Measurements from ENCODE around the gene GNGT1.

GNGT1 gene

DNA sequence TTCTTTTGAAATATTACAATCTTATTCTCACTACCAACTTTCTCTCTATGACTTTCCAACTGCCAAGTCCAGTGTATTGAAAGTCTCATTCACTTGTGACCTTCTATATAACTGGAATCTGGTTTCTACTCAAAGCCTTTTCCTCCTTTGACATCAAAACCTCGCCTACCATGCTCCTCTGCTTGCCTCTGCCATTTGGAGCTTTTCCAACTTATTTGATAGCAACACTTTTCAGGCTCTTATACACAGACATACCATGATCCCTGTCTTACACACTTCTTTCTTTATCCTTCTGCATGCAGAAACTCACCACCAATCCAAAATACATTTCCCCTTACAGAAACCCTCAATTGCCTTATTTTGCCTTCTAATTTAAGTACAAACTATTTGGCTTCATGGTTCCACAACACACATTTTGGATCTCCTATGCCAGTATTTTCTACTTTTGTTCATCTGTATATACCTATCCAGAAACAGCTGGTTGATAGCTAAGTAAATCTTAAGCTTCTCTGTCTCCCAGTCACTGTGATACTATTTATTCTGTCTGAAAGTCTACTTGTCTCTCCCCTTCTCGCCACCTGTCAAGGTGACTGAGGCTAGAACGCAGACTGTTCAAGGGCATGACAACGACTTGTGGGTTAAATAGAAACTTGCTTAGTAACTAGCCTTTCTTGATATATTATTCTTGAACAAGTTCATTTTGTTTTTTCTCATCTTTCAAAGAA lies 37.6 kb downstream of the GNGT1 start:
- no peak for DNase-seq (ENCODE audit: low read depth)

DNA sequence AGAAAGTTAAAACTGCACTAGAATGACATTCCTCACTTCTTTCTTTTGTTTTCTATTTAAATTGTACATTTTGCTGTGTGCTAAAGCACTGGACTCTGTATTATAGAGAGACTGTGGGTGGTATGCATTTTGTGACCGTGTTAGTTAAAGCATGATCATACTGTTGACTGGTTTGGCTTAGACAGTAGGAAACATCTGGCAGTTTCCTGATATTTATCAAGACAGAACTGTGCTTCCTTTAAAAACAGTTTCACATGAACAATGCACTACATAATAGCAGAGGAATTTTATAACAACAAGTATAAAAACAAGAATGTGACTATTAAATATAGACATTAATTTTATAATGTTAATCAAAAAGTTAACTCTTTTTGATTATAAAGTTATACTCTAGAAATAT lies 38.3 kb downstream of the GNGT1 start:
- no peak for DNase-seq (ENCODE audit: low read depth)

DNA sequence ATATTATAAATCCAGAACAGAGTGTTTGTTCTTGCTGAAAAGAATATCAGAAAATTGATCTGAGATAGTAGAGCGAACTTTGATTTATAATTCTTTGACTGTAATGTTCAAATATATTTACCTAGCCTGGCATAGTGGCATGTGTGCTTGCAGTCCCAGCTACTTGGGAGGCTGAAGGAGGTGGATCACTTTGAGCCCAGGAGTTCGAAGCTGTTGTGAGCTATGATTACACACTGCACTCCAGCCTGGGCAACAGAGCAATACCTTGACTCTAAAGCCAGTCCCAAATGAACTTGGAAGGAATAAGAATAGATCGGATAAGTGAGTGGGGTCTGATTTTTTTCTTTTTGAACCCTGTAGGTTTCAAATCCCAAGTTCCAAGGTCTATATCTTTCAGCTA lies 38.7 kb downstream of the GNGT1 start:
- DNase-seq (ENCODE audit: low read depth), result no peak

DNA sequence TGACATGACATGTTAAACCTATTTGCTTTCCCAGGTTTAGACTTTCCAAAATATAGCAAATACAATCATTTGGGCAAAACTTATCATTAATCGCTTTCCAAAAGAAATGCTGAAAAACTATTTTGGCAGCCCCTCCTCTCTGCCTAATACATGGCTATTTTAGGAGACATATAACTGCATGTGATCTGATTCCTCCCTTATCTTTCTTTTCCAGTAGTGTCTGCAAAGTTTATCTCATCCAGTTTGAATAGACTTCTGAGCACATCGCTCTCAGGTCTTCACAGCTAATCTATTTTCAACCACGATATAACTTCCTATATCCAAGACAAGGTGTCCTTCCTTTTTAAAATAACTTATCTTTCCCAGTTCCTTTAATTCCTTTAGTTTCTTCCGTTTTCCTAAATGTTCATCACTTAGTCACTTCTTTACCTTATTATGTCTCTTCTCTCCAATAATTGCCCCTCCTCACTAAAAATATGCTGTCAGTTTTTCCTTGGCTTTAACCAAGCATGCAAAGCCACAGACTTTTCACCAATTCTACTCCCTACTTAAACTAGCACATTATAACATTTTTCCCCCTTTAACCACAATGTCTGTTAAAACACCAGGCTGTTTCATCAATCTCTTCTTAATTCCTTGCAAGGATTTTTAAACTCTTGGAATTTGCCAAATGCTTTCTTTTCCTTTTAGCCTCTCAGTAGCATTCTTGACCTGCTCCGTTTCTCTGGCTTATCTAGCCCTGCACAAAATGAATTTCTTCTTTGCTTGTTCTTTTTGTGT lies 39.6 kb downstream of the GNGT1 start:
- DNase-seq (ENCODE audit: low read depth), result no peak

DNA sequence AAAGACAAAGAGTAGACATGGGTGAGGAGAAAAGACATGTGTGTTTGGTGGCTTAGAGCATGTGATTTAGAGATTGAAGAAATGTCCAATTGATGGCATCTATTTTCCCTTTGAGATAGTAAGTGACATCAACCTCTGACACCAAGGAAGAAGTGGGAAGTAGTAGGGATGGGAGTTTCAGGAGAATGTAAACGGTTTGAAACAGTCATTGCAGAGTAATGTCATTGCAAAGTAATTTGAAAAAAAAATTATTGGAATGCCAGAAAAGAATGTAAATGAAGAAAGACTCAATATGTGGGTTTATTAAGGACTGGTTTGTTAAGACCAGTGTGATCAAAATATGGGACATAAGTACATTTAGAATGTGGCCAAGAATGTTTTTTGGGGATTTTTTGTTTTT lies 41.7 kb downstream of the GNGT1 start:
- no peak for DNase-seq (ENCODE audit: low read depth)

DNA sequence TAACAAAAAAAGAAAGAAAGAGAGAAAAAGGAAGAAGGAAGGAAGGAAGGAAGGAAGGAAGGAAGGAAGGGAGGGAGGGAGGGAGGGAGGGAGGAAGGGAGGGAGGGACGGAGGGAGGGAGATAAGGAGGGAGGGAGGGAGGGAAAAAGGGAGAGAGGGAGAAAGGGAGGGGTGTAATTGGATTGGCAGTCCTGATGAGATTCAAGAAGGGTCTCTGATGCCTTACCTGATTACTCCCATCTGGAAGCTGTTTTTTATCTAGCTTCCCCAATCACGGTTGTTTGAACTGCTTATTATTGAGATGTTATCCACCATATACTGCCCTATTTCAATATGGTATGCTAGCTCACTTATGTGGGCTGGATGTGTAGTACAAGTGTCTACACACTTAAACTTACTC lies 42.5 kb downstream of the GNGT1 start:
- DNase-seq (ENCODE audit: low read depth), result no peak

DNA sequence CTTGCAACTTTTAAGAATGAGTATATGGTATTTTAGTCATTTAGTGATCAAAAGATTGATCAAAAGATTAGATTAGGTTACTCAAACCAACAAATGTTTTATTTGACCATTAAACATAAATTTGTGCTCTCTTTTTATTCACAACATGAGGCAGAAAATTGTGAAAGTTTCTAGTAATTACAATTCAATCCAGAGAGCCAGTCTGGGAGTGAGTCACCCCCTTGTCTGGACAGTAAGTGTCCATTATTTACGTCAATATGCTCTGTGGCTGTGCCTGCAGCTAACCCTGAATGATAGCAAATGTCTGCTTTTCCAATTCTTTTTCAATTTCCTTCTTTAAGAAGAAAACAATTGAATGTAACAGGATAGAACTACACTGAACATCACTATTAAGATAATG lies 43.1 kb downstream of the GNGT1 start:
- DNase-seq (ENCODE audit: low read depth), result peak; percentile 71

DNA sequence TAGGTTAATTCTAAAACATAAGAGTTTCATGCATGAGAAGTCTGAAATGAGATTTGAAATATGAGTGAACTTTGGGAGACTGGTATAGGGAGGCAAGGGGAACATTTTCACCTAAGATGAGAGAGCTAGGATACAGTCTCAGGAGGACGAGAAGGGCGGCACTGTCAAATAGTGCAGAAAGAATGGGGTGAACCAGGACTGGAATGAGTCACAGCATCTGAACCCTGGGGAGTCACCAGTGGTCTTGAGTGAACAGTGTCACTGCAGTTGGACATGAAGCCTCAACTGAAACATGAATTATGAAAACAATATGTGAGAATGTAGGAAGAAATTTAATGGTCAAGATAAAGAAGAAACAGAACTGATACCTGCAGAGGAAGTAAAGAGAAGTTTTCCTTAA lies 48.9 kb downstream of the GNGT1 start:
- no peak for DNase-seq (ENCODE audit: low read depth)

DNA sequence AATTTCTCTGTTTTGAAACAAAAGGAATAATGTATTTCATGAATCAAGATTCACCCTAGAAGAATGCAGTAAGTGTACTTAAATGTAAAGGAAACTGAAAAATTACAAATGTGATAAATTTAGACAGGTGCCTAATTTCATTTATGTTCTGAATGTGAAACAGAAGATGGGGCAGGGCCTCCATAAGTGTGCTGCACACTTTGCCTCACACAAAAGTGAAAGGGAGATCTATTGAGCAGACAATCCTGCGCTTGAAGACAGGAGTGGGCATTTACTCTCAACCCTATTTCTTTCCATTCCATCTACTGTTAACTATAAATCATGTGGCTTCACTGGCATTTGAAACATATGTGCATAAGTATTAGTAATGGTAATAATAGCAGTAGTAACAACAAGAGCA lies 51.4 kb downstream of the GNGT1 start:
- no peak for DNase-seq (ENCODE audit: low read depth)

DNA sequence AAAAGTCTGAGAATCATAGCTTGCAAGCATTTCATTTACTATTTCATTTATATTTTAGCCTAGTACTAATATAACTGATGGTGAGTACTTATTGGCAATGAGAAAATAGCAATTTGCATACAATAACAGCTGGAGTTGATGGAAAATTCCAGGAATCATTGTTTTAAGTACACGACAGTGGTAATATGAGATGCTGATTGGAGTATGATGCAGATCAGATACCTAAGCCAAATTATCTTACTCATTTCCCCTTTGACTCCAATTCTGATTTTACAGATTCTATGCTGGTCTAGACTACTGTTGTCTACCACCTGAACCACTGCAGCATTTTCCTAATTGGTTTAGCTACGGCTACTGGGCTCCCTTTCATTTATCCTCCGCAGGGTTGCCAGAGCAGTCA lies 51.8 kb downstream of the GNGT1 start:
- DNase-seq (ENCODE audit: low read depth), result no peak

DNA sequence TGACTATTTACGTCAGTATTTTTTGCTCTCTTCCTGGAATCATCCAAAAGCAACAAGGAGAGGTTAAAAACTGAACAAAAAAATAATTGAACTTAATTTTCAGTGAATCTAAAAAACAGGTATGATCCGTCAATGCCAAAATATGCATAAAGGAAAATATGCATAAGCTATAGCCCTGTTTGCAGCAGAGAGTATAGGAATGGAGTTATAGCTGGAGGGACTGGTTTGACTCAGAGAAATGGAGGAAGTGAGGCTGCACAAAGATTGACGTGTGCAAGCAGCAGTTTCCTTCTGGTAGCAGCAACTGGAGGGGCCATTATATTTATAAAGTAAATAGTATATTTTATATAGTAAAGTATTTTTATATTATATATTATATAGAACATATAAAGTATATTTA lies 52.3 kb downstream of the GNGT1 start:
- DNase-seq (ENCODE audit: low read depth), result no peak
